ENCODE data around the gene EIF2B4. TPM values are rescaled to one million over a fixed set of nuclear protein-coding genes. Genes with fewer than 3 reads are reported as not detected.

EIF2B4 gene
- total and polyA plus RNA-seq, 9 of the 15 experiments (the other 6 are each of a cell fraction or from before 2014, with no cell fraction given), result 29.7 to 80.3 (median 58.9) TPM

DNA sequence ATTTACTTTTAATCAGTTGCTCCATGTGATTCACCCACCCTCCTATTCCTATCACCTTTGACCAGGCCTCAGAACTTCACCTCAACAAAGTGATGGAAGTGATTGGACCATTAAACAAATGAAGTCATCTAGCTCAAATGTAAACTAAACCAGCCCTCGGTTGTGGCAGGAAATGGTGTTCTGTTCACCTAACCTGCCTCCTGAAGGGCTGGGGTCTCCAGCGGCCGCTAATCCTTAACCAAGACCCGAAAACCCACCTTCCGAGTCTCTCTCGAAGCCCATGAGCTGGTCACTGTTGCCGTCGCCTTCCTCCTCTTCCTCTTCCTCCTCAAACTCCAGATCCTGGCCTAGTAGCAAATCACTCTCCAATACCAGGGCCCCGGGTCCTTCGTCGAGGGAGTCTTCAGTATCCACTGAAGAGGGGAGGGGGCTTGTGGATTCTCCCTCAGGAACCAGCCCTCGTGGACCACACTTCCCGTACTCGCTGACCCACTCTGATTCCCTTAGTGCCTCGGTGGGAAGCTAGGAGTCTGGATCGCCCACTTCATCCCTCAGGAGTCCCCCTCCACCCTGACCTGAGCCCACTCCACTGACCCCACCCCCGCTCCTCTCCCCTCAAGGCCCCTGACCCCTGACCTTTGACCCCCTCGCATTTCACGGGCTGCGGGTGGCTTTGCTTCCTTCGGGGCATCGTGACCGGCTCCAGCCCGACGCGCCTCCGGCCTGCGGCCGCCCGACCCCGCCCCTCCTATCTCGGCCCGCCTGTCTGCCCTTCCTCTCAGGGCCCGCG lies 9.9 kb upstream of the EIF2B4 start (continued):
- TF ChIP-seq, protein P1, sequence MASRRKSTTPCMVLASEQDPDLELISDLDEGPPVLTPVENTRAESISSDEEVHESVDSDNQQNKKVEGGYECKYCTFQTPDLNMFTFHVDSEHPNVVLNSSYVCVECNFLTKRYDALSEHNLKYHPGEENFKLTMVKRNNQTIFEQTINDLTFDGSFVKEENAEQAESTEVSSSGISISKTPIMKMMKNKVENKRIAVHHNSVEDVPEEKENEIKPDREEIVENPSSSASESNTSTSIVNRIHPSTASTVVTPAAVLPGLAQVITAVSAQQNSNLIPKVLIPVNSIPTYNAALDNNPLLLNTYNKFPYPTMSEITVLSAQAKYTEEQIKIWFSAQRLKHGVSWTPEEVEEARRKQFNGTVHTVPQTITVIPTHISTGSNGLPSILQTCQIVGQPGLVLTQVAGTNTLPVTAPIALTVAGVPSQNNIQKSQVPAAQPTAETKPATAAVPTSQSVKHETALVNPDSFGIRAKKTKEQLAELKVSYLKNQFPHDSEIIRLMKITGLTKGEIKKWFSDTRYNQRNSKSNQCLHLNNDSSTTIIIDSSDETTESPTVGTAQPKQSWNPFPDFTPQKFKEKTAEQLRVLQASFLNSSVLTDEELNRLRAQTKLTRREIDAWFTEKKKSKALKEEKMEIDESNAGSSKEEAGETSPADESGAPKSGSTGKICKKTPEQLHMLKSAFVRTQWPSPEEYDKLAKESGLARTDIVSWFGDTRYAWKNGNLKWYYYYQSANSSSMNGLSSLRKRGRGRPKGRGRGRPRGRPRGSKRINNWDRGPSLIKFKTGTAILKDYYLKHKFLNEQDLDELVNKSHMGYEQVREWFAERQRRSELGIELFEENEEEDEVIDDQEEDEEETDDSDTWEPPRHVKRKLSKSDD (conservative IDR thresholded peaks at IDR 0.05; ENCODE audit: low read length), result no peak
- 0 out of 2 replicates have a peak, but pooled peaks have one; percentile 71 for TF ChIP-seq ZNF584 (CRISPR knock-in tag; IDR thresholded peaks at IDR 0.05; ENCODE audit: low read depth)
- TF ChIP-seq, protein P2, sequence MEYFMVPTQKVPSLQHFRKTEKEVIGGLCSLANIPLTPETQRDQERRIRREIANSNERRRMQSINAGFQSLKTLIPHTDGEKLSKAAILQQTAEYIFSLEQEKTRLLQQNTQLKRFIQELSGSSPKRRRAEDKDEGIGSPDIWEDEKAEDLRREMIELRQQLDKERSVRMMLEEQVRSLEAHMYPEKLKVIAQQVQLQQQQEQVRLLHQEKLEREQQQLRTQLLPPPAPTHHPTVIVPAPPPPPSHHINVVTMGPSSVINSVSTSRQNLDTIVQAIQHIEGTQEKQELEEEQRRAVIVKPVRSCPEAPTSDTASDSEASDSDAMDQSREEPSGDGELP (CRISPR knock-in tag; IDR thresholded peaks at IDR 0.05; ENCODE audit: borderline replicate concordance), result no peak
- TF ChIP-seq MYC (IDR thresholded peaks at IDR 0.05; ENCODE audit: low read depth, low read length), result peak; percentile 10; the same call in 1 of the 2 replicates
- 0 out of 2 replicates have a peak, but pooled peaks have one; percentile 33 for TF ChIP-seq MYC (CRISPR knock-in tag; IDR thresholded peaks at IDR 0.05; ENCODE audit: borderline replicate concordance, low read depth)
- TF ChIP-seq BACH1 (tag; IDR thresholded peaks at IDR 0.05), result no peak; the same call in 1 of the 2 replicates
- no peak for TF ChIP-seq ZNF764 (CRISPR knock-in tag; IDR thresholded peaks at IDR 0.05; ENCODE audit: low read depth)
- TF ChIP-seq ELF4 (CRISPR knock-in tag; IDR thresholded peaks at IDR 0.05), result no peak
- TF ChIP-seq ZFX (CRISPR knock-in tag; IDR thresholded peaks at IDR 0.05), result no peak; the same call in none of the 2 replicates
- no peak for TF ChIP-seq CBX2 (IDR thresholded peaks at IDR 0.05; ENCODE audit: insufficient read depth, low read length, poor library complexity, severe bottlenecking)
- no peak for TF ChIP-seq ZNF445 (CRISPR knock-in tag; IDR thresholded peaks at IDR 0.05; ENCODE audit: low read depth)
- TF ChIP-seq, protein P3, sequence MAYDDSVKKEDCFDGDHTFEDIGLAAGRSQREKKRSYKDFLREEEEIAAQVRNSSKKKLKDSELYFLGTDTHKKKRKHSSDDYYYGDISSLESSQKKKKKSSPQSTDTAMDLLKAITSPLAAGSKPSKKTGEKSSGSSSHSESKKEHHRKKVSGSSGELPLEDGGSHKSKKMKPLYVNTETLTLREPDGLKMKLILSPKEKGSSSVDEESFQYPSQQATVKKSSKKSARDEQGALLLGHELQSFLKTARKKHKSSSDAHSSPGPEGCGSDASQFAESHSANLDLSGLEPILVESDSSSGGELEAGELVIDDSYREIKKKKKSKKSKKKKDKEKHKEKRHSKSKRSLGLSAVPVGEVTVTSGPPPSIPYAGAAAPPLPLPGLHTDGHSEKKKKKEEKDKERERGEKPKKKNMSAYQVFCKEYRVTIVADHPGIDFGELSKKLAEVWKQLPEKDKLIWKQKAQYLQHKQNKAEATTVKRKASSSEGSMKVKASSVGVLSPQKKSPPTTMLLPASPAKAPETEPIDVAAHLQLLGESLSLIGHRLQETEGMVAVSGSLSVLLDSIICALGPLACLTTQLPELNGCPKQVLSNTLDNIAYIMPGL (CRISPR knock-in tag; IDR thresholded peaks at IDR 0.05), result no peak
- TF ChIP-seq ZBTB7A (IDR thresholded peaks at IDR 0.05; ENCODE audit: borderline replicate concordance, control insufficient read depth, low read depth, low read length), result peak; percentile 86; the same call in 1 of the 2 replicates
- TF ChIP-seq SMAD3 (CRISPR knock-in tag; conservative IDR thresholded peaks at IDR 0.05), result no peak
- peak; percentile 57; the same call in 1 of the 2 replicates for TF ChIP-seq LCOR (CRISPR knock-in tag; IDR thresholded peaks at IDR 0.05)
- TF ChIP-seq ESRRB (CRISPR knock-in tag; IDR thresholded peaks at IDR 0.05; ENCODE audit: borderline replicate concordance), result no peak
- TF ChIP-seq MYNN (IDR thresholded peaks at IDR 0.05), result no peak; the same call in 1 of the 2 replicates
- TF ChIP-seq MYNN (CRISPR knock-in tag; IDR thresholded peaks at IDR 0.05), result no peak
- no peak for TF ChIP-seq MEF2A (IDR thresholded peaks at IDR 0.05; ENCODE audit: control insufficient read depth, low read depth, low read length)
- TF ChIP-seq NBN (IDR thresholded peaks at IDR 0.05; ENCODE audit: low read depth), result no peak
- TF ChIP-seq HEY1 (CRISPR knock-in tag; IDR thresholded peaks at IDR 0.05; ENCODE audit: borderline replicate concordance), result no peak

All from K562 (cell line).